HG02759 (cell line): Measurements from ENCODE around the gene DMRTA2.

Experiments
- ATAC-seq: cut with Tn5 transposase; IDR thresholded peaks from one replicate; pipeline ENCODE4 v1.9.1; 2021; ENCODE audit warnings: mild to moderate bottlenecking, moderate library complexity; ENCODE audit not compliant: unreplicated experiment

The DMRTA2 gene

GRCh38 chr1:50422946-50423669 is at the start of gene DMRTA2:
Gene DMRTA2 (minus strand): TSS chr1:50423443. CDS start chr1:50421536, 1,907 bp downstream.
- peak; percentile 44 for ATAC-seq

- ATAC-seq = no peak
Measured at GRCh38 chr1:50471967-50472366, 48.7 kb upstream of the DMRTA2 start.

GRCh38 chr1:50462964-50463363 is 39.7 kb upstream of the DMRTA2 start:
- no peak for ATAC-seq

GRCh38 chr1:50458507-50458906 is 35.3 kb upstream of the DMRTA2 start:
- ATAC-seq = no peak

GRCh38 chr1:50454911-50455310 is 31.7 kb upstream of the DMRTA2 start:
- ATAC-seq = no peak

GRCh38 chr1:50453266-50453665 is 30.0 kb upstream of the DMRTA2 start:
- ATAC-seq = no peak

GRCh38 chr1:50452700-50453099 is 29.5 kb upstream of the DMRTA2 start:
- no peak for ATAC-seq

- no peak for ATAC-seq
Measured at GRCh38 chr1:50450861-50451653, 27.8 kb upstream of the DMRTA2 start.

GRCh38 chr1:50447961-50448360 is 24.7 kb upstream of the DMRTA2 start:
- no peak for ATAC-seq

- ATAC-seq = no peak
Measured at GRCh38 chr1:50441183-50441582, 17.9 kb upstream of the DMRTA2 start.

- ATAC-seq = no peak
Measured at GRCh38 chr1:50438945-50439344, 15.7 kb upstream of the DMRTA2 start.

- no peak for ATAC-seq
Measured at GRCh38 chr1:50436489-50436888, 13.2 kb upstream of the DMRTA2 start.

- no peak for ATAC-seq
Measured at GRCh38 chr1:50430010-50430405, 6.8 kb upstream of the DMRTA2 start.

GRCh38 chr1:50427818-50428779 is 4.9 kb upstream of the DMRTA2 start:
- no peak for ATAC-seq

GRCh38 chr1:50427086-50427817 is 4.0 kb upstream of the DMRTA2 start:
- no peak for ATAC-seq

GRCh38 chr1:50426702-50427085 is 3.5 kb upstream of the DMRTA2 start:
- ATAC-seq = no peak

GRCh38 chr1:50426108-50426700 is 3.0 kb upstream of the DMRTA2 start:
- no peak for ATAC-seq

GRCh38 chr1:50425376-50426107 is 2.3 kb upstream of the DMRTA2 start:
- no peak for ATAC-seq

GRCh38 chr1:50424884-50425375 is 1.7 kb upstream of the DMRTA2 start:
- no peak for ATAC-seq
